ENCODE data around the gene CDH22. TPM values are rescaled to one million over a fixed set of nuclear protein-coding genes. Genes with fewer than 3 reads are reported as not detected.

The CDH22 gene
- total RNA-seq, 1 donor from 2014 or later, result 0.09 TPM

DNA sequence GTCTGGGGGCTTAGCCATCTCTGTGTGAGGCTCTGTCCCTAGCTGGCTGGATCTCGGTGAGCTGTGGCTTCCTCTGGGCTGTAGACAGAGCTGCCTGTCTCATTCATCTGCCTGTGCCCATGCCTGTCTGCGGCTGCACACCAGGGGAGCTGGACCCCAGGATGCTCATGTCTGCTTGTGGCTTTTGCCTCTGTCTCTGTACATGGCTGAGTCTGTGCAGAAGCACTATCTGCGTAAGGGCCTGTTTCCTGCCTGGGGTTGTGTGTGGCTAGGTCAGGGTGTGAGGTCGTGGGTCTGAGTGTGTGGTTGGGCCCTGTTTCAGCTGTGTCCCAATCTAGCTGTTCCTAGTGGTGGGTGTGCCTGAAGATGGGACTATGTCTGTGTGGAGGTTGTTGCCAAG, 68.2 kb downstream of the CDH22 start:
- ChIA-PET CTCF (no interaction called here), POLR2A (no interaction called here)
- H3K36me3 Mint-ChIP-seq (ENCODE audit: low read depth), result no peaks in the 10 kb centered on the region
- H3K4me1 Mint-ChIP-seq, result no peaks in the 10 kb centered on the region
- no peaks in the 10 kb centered on the region for H3K9me3 Mint-ChIP-seq
- DNase-seq (no peak), ATAC-seq (ENCODE audit: low read depth) (no peak)
- no peak overlapping the region for H3K27ac Mint-ChIP-seq
- TF ChIP-seq, protein P1, sequence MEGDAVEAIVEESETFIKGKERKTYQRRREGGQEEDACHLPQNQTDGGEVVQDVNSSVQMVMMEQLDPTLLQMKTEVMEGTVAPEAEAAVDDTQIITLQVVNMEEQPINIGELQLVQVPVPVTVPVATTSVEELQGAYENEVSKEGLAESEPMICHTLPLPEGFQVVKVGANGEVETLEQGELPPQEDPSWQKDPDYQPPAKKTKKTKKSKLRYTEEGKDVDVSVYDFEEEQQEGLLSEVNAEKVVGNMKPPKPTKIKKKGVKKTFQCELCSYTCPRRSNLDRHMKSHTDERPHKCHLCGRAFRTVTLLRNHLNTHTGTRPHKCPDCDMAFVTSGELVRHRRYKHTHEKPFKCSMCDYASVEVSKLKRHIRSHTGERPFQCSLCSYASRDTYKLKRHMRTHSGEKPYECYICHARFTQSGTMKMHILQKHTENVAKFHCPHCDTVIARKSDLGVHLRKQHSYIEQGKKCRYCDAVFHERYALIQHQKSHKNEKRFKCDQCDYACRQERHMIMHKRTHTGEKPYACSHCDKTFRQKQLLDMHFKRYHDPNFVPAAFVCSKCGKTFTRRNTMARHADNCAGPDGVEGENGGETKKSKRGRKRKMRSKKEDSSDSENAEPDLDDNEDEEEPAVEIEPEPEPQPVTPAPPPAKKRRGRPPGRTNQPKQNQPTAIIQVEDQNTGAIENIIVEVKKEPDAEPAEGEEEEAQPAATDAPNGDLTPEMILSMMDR (IDR thresholded peaks at IDR 0.05), result no peak
- peaks cover 28% of the 10 kb centered on the region for H3K27me3 Mint-ChIP-seq
- H3K4me3 Mint-ChIP-seq, result no peak overlapping the region
- intact Hi-C loops (cut with micrococcal nuclease), result no loop called here

DNA sequence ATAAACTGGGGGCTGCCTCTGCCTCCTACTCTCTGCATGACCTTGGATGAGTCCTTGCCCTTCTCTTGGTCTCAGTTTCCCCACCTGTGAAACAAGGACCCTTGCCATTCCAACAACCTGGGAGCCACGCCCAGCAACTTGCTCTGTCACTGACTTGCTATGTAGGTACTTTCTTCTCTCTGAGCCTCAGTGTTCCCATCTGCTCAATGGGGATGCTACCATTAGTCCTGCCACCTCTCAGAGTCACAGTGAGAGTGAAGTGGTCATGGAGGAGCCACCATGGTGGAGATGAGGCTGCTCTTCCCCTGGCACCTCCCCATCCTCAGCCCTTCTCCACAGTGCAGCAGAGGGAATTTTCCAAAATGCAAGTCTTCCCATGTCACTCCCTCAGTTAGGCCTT, 70.6 kb downstream of the CDH22 start:
- TF ChIP-seq, protein P1 (IDR thresholded peaks at IDR 0.05), result no peak
- H3K27me3 Mint-ChIP-seq, result peaks cover 13% of the 10 kb centered on the region
- POLR2A ChIA-PET, result no interaction called here
- H3K27ac Mint-ChIP-seq, result no peak overlapping the region
- H3K4me3 Mint-ChIP-seq, result no peak overlapping the region
- CTCF ChIA-PET, result no interaction called here
- DNase-seq, result no peak
- no peaks in the 10 kb centered on the region for H3K9me3 Mint-ChIP-seq
- no peak for ATAC-seq (ENCODE audit: low read depth)
- intact Hi-C loops (cut with micrococcal nuclease), result no loop called here
- no peaks in the 10 kb centered on the region for H3K36me3 Mint-ChIP-seq (ENCODE audit: low read depth)
- no peaks in the 10 kb centered on the region for H3K4me1 Mint-ChIP-seq

DNA sequence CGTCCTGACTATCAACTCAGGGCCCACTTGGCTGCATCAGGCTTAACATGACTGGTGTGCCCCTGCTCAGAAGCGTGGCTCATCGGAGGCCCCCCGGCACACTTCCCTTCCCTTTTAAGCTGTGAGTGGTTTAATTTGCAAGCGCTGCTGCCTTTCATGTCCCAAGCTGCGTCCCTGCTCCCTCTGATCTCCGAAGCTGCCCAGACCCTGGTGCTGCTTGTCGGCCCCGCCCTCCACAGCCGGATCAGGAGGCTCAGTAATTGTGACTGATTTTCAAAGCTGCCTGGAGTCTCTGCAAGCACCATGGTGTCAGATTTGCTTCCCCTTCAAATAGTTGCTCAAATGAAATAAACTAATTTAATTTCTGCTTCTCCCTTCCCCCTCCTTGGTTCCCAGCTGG, 71.1 kb downstream of the CDH22 start:
- Mint-ChIP-seq H3K27ac (no peak overlapping the region), H3K4me3 (no peak overlapping the region)

DNA sequence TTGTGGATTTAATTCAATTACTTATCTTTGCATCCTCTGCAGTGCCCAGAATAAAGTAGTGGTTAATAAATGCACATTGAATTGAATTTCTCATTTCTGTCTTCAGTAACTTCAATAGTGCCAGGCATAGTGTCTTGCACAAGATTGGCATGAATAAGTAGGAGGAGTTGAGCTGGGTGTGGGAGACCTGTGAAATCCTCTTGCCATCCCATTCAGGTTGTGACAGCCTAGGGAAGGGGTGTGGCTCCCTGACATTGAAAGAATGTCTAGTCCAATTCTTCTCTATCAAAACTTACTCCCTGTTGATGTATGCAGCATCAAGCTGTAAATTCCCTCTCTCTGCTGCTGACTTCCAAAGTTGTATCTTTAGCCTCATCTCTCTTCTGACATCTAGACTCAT, 73.2 kb downstream of the CDH22 start:
- TF ChIP-seq, protein P1 (IDR thresholded peaks at IDR 0.05), result no peak
- intact Hi-C loops (cut with micrococcal nuclease), result no loop called here
- Mint-ChIP-seq H3K36me3 (ENCODE audit: low read depth) (no peaks in the 10 kb centered on the region), H3K27me3 (peaks cover 15% of the 10 kb centered on the region), H3K4me3 (no peak overlapping the region), H3K9me3 (no peaks in the 10 kb centered on the region), H3K27ac (no peak overlapping the region), H3K4me1 (no peaks in the 10 kb centered on the region)
- POLR2A ChIA-PET, result no interaction called here
- no peak for DNase-seq
- no peak for ATAC-seq (ENCODE audit: low read depth)
- CTCF ChIA-PET, result no interaction called here

More for the DNA sequence above, 71.1 kb downstream of the CDH22 start:
- no peaks in the 10 kb centered on the region for H3K36me3 Mint-ChIP-seq (ENCODE audit: low read depth)
- CTCF ChIA-PET, result no interaction called here
- ATAC-seq (ENCODE audit: low read depth) (no peak), DNase-seq (no peak)
- H3K4me1 Mint-ChIP-seq, result no peaks in the 10 kb centered on the region
- H3K27me3 Mint-ChIP-seq, result peaks cover 13% of the 10 kb centered on the region
- TF ChIP-seq, protein P1 (IDR thresholded peaks at IDR 0.05), result no peak
- no peaks in the 10 kb centered on the region for H3K9me3 Mint-ChIP-seq
- POLR2A ChIA-PET, result no interaction called here
- intact Hi-C loops (cut with micrococcal nuclease), result no loop called here

DNA sequence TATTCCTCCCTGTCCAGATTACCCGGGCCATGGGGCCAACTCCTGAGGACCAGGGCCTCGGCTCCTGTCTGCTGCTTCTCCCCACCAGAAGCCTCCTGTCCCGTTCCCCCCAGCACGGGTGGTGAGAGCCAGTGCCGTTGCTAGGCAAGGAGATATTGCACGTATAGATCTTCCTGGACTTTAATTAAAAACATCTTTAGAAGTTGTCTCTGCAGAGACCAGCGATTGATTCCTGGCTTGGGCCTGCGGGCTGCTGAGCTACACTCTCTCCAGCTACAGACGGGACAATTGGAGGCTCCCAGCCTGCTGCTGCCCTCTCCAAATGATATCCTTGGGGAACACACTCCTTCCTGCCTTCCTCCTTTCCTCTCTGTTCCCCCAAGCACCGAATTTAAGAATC, 74.6 kb downstream of the CDH22 start:
- Mint-ChIP-seq H3K4me3 (no peak overlapping the region), H3K9me3 (no peaks in the 10 kb centered on the region), H3K4me1 (no peaks in the 10 kb centered on the region), H3K36me3 (ENCODE audit: low read depth) (no peaks in the 10 kb centered on the region), H3K27me3 (peaks cover 25% of the 10 kb centered on the region), H3K27ac (no peak overlapping the region)
- ChIA-PET POLR2A (interaction anchor here (0.6 kb wide), 1 partner anchor 133 kb away, joined by 4 read pairs; no protein-coding TSS in a partner anchor), CTCF (no interaction called here)
- ATAC-seq (ENCODE audit: low read depth) (no peak), DNase-seq (no peak)
- TF ChIP-seq, protein P1 (IDR thresholded peaks at IDR 0.05), result no peak
- intact Hi-C loops (cut with micrococcal nuclease), result no loop called here
